ENCODE results near the gene PLXND1.

- TF ChIP-seq CTCF (conservative IDR thresholded peaks at IDR 0.05 in 1 of 2, IDR thresholded peaks at IDR 0.05 in 1 of 2; ENCODE audit: low read depth in 1 of 2, low read length in 2 of 2) (no peak), EZH2 (IDR thresholded peaks at IDR 0.05; ENCODE audit: low read length, missing control alignments) (no peak)
Observed at GRCh38 chr3:129576514-129577352, 29.7 kb downstream of the PLXND1 start.

All from fibroblast of lung (primary cell).